MG63 (cell line): ENCODE results near the gene CLEC16A. TPM values are rescaled to one million over a fixed set of nuclear protein-coding genes. Genes with fewer than 3 reads are reported as not detected.

Experiments used
- DNase-seq: peaks from one replicate; pipeline ENCODE4 v3.0.0-alpha.2; 2020
- H3K27me3 ChIP-seq: fragments of 250-450 bp; sonication (Bioruptor Pico); 2 replicates; pipeline ENCODE4 v1.5.1; 2020; ENCODE audit warnings: mild to moderate bottlenecking, moderate library complexity
- H3K36me3 ChIP-seq: fragments of 250-450 bp; sonication (Bioruptor Pico); 2 replicates; pipeline ENCODE4 v1.5.1; 2020; ENCODE audit warnings: mild to moderate bottlenecking, moderate library complexity
- H3K4me3 ChIP-seq: fragments of 250-450 bp; sonication (Bioruptor Pico); 2 replicates; pipeline ENCODE4 v1.5.1; 2020; ENCODE audit warnings: mild to moderate bottlenecking, moderate library complexity
- H3K9me3 ChIP-seq: fragments of 250-450 bp; sonication (Bioruptor Pico); 2 replicates; pipeline ENCODE4 v1.5.1; 2020; ENCODE audit warnings: mild to moderate bottlenecking, moderate library complexity
- total RNA-seq: library from RNA; depleted of rRNA; stranded (reverse); fragments of >200 nt; shearing (Covaris generic); gene quantifications from 2 replicates; pipeline ENCODE4 v1.2.3, GENCODE V29; 2014; ENCODE audit warnings: low replicate concordance

Gene CLEC16A
- total RNA-seq, 1 experiment from 2014 or later = 11.5 TPM

GRCh38 chr16:11049396-11050059 is 105.2 kb downstream of the CLEC16A start:
- H3K9me3 ChIP-seq = no peaks in the 10 kb centered on the region
- no peak overlapping the region for H3K4me3 ChIP-seq
- H3K27me3 ChIP-seq = no peaks in the 10 kb centered on the region
- peaks cover 25% of the 10 kb centered on the region for H3K36me3 ChIP-seq
- peak; percentile 56 for DNase-seq

GRCh38 chr16:11050536-11050935 is 106.2 kb downstream of the CLEC16A start:
- no peak for DNase-seq
- Histone ChIP-seq H3K9me3 (no peaks in the 10 kb centered on the region), H3K27me3 (no peaks in the 10 kb centered on the region), H3K36me3 (peaks cover 25% of the 10 kb centered on the region), H3K4me3 (no peak overlapping the region)

- no peaks in the 10 kb centered on the region for H3K9me3 ChIP-seq
- no peak overlapping the region for H3K4me3 ChIP-seq
- H3K27me3 ChIP-seq = no peaks in the 10 kb centered on the region
- DNase-seq = no peak
- H3K36me3 ChIP-seq = peaks cover 28% of the 10 kb centered on the region
These were observed 106.6 kb downstream of the CLEC16A start for GRCh38 chr16:11050944-11051343.

- Histone ChIP-seq H3K36me3 (peaks cover 31% of the 10 kb centered on the region), H3K9me3 (no peaks in the 10 kb centered on the region), H3K27me3 (no peaks in the 10 kb centered on the region), H3K4me3 (no peak overlapping the region)
- no peak for DNase-seq
These were observed 107.1 kb downstream of the CLEC16A start for GRCh38 chr16:11051430-11051829.

- H3K36me3 ChIP-seq = peaks cover 35% of the 10 kb centered on the region
These were observed 107.8 kb downstream of the CLEC16A start for GRCh38 chr16:11051879-11052808.

DNA sequence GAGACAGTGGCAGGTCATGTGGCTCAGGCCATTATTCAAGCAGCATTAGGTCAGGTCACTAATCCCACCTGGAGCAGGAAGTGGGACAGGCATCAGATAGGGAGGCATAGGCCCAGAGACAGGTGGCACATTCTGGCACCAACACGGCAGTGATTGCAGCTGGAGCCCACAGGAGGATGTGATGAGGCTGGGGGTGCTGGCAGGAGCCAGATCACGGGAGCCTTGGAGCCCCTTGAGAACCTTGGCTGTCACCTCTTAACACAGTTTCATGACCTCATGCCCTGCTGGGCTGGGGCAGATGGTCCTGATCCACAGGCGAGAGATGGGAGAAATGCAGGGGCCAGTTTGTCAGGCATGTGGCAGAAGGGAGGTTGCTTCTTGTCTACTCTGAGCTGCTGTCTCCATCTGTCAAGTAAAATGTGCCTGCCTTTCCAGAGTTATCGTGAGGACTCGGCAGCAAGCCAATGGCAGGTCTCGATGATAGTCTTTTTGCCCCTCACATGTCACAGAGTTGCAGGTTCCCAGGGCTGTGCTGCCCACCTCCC is 109.6 kb downstream of the CLEC16A start:
- no peak for DNase-seq
- Histone ChIP-seq H3K27me3 (no peaks in the 10 kb centered on the region), H3K36me3 (peaks cover 30% of the 10 kb centered on the region), H3K4me3 (no peak overlapping the region), H3K9me3 (no peaks in the 10 kb centered on the region)

More at GRCh38 chr16:11051879-11052808, 107.8 kb downstream of the CLEC16A start:
- Histone ChIP-seq H3K4me3 (no peak overlapping the region), H3K9me3 (no peaks in the 10 kb centered on the region), H3K27me3 (no peaks in the 10 kb centered on the region)
- no peak for DNase-seq

DNA sequence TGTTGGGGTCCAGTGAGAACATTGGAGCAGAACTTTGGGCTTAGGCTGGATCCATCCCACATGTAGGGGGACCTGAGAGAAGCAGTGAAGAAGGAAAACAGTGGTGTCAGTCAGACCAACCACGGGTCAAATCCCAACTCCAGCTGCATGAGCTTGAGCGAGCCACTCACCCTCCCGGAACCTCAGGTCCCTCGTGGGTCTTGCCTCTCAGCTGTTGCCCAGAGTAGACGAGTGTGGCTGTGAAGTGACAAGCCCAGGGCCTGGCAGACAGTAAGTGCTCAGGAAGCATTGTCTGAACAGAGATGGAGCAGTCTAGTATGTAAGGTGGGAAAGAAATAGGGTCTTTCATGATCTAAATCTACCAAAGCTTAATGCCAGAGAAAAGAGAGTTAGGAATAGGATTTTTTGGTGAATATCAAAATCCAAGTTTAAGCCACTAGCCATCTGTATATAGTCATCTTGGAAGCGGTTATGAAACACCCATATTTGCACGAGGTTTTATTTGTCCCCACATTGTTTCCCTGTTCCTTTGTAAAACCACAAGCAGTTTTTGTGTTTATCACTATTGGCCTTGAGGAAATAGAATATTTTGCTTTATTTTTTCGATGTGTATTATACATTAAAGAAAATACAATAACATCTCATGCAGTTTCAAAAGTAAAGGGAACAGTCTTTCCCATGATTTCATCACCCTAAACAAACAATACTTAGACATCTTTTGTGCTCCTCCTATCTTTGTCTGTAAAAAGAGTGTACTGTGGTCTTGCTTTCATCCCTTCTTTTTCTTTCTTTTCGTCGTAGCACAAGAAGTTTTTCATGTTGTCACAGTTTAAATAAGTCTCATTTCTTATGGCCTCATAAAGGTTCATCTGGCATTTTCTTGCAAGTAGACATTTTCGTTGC is 112.0 kb downstream of the CLEC16A start:
- Histone ChIP-seq H3K27me3 (no peaks in the 10 kb centered on the region), H3K4me3 (no peak overlapping the region), H3K9me3 (no peaks in the 10 kb centered on the region), H3K36me3 (peaks cover 35% of the 10 kb centered on the region)
- DNase-seq = no peak

- Histone ChIP-seq H3K36me3 (peaks cover 35% of the 10 kb centered on the region), H3K27me3 (no peaks in the 10 kb centered on the region), H3K9me3 (no peaks in the 10 kb centered on the region), H3K4me3 (no peak overlapping the region)
- no peak for DNase-seq
These were observed 112.8 kb downstream of the CLEC16A start for GRCh38 chr16:11056993-11057649.

DNA sequence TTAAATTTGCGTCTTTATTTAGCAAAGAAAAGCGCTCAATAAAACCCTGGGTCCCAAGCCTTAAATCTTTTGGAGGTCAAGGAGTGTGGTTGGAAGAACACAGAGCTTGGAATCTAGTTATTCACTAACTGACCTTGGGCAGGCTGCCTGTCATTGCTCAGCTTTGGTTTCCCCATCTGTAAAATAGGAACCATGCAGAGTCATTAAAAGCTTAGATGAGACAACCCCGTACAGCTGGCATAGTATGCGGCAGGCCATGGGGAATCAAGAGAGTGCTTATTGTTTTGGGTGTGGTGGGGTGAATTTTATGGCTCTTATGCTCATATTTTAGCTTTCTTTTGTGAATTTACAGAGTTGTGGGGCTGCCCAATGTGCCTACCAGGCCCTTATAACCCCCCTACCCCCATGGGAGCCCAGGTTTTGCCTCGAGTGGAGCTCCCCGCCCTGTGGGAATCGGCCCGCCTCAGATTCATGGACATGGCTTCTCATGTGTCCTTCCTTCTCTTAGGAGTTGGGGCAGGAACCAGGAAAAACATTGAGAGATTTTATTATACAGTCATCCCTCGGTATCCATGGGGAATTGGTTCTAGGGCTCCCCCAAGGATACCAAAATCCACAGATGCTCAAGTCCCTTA is 113.5 kb downstream of the CLEC16A start:
- no peaks in the 10 kb centered on the region for H3K27me3 ChIP-seq

GRCh38 chr16:11058832-11059231 is 114.5 kb downstream of the CLEC16A start:
- no peak for DNase-seq
- no peak overlapping the region for H3K4me3 ChIP-seq
- no peaks in the 10 kb centered on the region for H3K9me3 ChIP-seq
- no peaks in the 10 kb centered on the region for H3K27me3 ChIP-seq
- peaks cover 31% of the 10 kb centered on the region for H3K36me3 ChIP-seq

More for the DNA sequence above, 113.5 kb downstream of the CLEC16A start:
- H3K36me3 ChIP-seq = peaks cover 31% of the 10 kb centered on the region
- H3K9me3 ChIP-seq = no peaks in the 10 kb centered on the region
- H3K4me3 ChIP-seq = no peak overlapping the region
- no peak for DNase-seq

DNA sequence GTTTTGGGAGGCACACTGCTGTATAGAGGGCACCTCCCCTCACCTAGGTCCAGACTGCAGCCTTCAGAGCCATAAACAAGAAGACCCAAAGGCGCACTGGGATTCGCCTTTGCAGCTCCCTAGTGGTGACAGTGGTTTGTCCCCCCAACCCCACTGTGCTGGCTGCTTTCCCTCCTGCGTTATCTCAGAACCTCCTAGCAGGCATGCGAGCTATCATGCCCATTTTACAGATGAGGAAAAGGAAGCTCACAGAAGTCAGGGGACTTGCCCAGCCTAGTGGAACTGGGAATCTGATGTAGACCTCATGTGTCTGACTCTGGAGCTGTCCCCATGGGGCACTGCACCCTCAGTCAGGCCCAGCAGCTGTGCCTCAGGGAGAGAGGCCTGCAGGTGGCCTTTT is 115.2 kb downstream of the CLEC16A start:
- Histone ChIP-seq H3K9me3 (no peaks in the 10 kb centered on the region), H3K27me3 (no peaks in the 10 kb centered on the region), H3K4me3 (no peak overlapping the region), H3K36me3 (peaks cover 31% of the 10 kb centered on the region)
- no peak for DNase-seq

- Histone ChIP-seq H3K4me3 (no peak overlapping the region), H3K9me3 (no peaks in the 10 kb centered on the region), H3K27me3 (no peaks in the 10 kb centered on the region), H3K36me3 (peaks cover 35% of the 10 kb centered on the region)
- no peak for DNase-seq
These were observed 116.0 kb downstream of the CLEC16A start for GRCh38 chr16:11060364-11060763.

GRCh38 chr16:11060842-11061241 is 116.5 kb downstream of the CLEC16A start:
- Histone ChIP-seq H3K27me3 (no peaks in the 10 kb centered on the region), H3K4me3 (no peak overlapping the region), H3K36me3 (peaks cover 33% of the 10 kb centered on the region), H3K9me3 (no peaks in the 10 kb centered on the region)
- DNase-seq = no peak

GRCh38 chr16:11061629-11062270 is 117.4 kb downstream of the CLEC16A start:
- no peak overlapping the region for H3K4me3 ChIP-seq
- DNase-seq = no peak
- H3K36me3 ChIP-seq = peaks cover 29% of the 10 kb centered on the region
- H3K27me3 ChIP-seq = no peaks in the 10 kb centered on the region
- H3K9me3 ChIP-seq = no peaks in the 10 kb centered on the region
